ENCODE results near the gene CASP2. TPM values are rescaled to one million over a fixed set of nuclear protein-coding genes. Genes with fewer than 3 reads are reported as not detected.

The CASP2 gene
- total RNA-seq, 1 experiment from 2014 or later, result 64.1 TPM

- H3K9me2 ChIP-seq (ENCODE audit: insufficient read depth), result no peaks in the 10 kb centered on the region
- CTCF ChIA-PET, result interaction anchor here (1.5 to 1.7 kb wide), 2 partner anchors 12 to 68 kb away, joined by 3 to 4 read pairs; no protein-coding TSS in a partner anchor
- POLR2A ChIA-PET, result interaction anchor here (0.7 kb wide), 1 partner anchor 773 kb away, joined by 3 read pairs; no protein-coding TSS in a partner anchor
- H3K4me2 ChIP-seq (ENCODE audit: low read length), result no peak overlapping the region
- no peaks in the 10 kb centered on the region for H3K9me3 ChIP-seq (ENCODE audit: control insufficient read depth in 1 of 2, insufficient read depth in 1 of 2, low read depth in 1 of 2, low read length in 2 of 2)
- DNase-seq (ENCODE audit: low read depth, low spot score) (no peak), ATAC-seq (no peak)
- peaks cover 25 to 42% of the 10 kb centered on the region in 2 experiments; a peak in 3 of 4 replicates for H3K36me3 ChIP-seq (ENCODE audit: control insufficient read depth in 1 of 2, insufficient read depth in 2 of 2, low read length in 2 of 2)
- H3K27ac ChIP-seq (ENCODE audit: low read depth, low read length), result no peak overlapping the region
- H3K27me3 ChIP-seq (ENCODE audit: insufficient read depth, low read length), result no peaks in the 10 kb centered on the region
- H3K4me3 ChIP-seq (replicated peaks in 1 of 2; ENCODE audit: low read depth in 1 of 2, low read length in 2 of 2), result no peak overlapping the region
- no peaks in the 10 kb centered on the region for H4K20me1 ChIP-seq (ENCODE audit: insufficient read depth)
- BruUV-seq (replicated peaks), result no TSS peak
- H3K9ac ChIP-seq (ENCODE audit: low read length), result no peak overlapping the region
- 0 out of 2 replicates have a peak, but pooled peaks cover 4% of the 10 kb centered on the region for H3K79me2 ChIP-seq (ENCODE audit: insufficient read depth, low read length)
- H2AFZ ChIP-seq (ENCODE audit: low read depth, low read length, poor library complexity, severe bottlenecking), result no peak overlapping the region
- RAD21 ChIA-PET (ENCODE audit: low non-redundant PET in 1 of 2, low total read pairs in 2 of 2, uncharacterized antibody in 2 of 2, unreplicated experiment in 2 of 2), result no interaction called here
- TF ChIP-seq ZBTB33 (IDR thresholded peaks at IDR 0.05; ENCODE audit: extremely low read depth, insufficient replicate concordance, low read length) (no peak), FOSL1 (IDR thresholded peaks at IDR 0.05; ENCODE audit: low read depth) (no peak), SIN3A (IDR thresholded peaks at IDR 0.05; ENCODE audit: low read depth) (no peak), TCF7L2 (IDR thresholded peaks at IDR 0.05; ENCODE audit: borderline replicate concordance, extremely low read depth, insufficient read depth, insufficient read length) (no peak), ZNF274 (IDR thresholded peaks at IDR 0.05; ENCODE audit: low read depth, low read length) (no peak), YY1 (IDR thresholded peaks at IDR 0.05; ENCODE audit: extremely low read depth, insufficient replicate concordance, low read depth, low read length) (no peak), SRF (IDR thresholded peaks at IDR 0.05; ENCODE audit: low read depth) (no peak), SP1 (IDR thresholded peaks at IDR 0.05; ENCODE audit: low read depth) (no peak), EZH2 (IDR thresholded peaks at IDR 0.05) (no peak), RAD21 (IDR thresholded peaks at IDR 0.05; ENCODE audit: low read depth) (no peak)
- H3K4me1 ChIP-seq (ENCODE audit: control insufficient read depth in 1 of 2, insufficient read depth in 2 of 2, low read length in 2 of 2), result no peaks in the 10 kb centered on the region
- intact Hi-C loops (cut with micrococcal nuclease), result loop anchor here (5.0 kb wide), 1 partner anchor 301 kb away; no protein-coding TSS in a partner anchor
Measured at GRCh38 chr7:143308632-143309031, 20.5 kb downstream of the CASP2 start.

Data from HCT116 (cell line).